CD1c-positive myeloid dendritic cell (primary cell): ENCODE measurements around the gene P4HB.

Source experiments
- DNase-seq: peaks from one replicate; pipeline ENCODE4 v3.0.0-alpha.2; 2016; ENCODE audit errors: extremely low spot score

P4HB gene

DNA sequence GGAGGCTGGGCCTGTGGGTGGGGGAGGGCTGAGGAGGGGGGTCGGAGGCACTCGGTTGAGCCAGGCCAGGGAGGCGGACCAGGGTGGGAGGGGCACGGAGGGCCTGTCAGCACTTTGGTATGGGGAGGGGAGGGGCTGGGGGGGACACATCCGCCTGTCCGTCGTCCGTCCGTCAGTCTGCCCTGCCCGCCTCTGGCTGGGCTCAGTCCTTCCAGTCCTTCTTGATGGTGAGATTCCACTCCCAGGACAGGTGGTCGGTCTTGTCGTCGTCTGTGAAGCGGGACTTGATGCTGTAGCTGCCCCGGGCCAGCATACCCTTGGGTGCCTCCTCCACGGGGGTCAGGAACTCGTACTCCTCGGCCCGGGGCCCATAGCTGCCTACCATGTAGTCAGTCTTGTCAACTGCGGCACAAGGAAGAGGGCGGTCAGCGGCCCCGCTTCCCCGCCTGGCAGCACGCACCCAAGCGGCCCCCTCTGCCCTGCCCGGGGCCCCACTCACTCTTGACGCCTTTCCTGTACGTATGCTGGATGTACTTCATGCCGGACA, 8.4 kb upstream of the P4HB start:
- no peak for DNase-seq

DNA sequence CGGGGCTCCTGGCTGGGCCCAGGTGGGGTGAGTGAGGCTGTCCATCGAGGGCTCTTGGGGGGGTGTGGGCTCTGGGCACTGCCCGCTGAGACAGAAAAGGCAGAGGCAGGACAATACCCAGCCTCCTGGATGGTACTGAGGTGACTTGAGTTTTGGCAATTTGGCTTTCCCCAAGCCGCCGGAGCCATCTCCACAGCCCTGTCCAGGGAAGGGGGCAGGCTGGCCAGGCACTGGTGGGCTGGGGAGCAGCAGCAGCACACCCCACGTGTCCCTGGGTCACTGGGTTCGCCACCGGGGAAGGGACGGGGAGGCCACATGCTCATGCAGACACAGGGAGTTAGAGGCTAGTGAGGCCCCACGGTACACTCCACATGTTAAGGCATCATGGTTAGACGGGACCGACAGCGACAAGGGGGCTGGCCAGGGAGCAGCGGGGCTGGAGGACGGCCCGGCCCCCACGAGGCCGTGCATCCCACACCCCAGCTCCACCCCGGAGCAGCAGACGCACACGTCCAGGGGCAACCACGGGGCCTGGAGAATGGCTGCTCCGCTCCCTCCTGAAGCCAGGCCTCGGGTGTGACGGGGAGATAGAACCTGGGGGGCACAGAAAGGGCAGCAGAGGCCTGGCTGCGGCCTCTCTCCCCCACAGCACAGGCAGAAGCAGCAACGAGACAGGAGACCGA, 7.8 kb upstream of the P4HB start:
- DNase-seq: no peak

DNA sequence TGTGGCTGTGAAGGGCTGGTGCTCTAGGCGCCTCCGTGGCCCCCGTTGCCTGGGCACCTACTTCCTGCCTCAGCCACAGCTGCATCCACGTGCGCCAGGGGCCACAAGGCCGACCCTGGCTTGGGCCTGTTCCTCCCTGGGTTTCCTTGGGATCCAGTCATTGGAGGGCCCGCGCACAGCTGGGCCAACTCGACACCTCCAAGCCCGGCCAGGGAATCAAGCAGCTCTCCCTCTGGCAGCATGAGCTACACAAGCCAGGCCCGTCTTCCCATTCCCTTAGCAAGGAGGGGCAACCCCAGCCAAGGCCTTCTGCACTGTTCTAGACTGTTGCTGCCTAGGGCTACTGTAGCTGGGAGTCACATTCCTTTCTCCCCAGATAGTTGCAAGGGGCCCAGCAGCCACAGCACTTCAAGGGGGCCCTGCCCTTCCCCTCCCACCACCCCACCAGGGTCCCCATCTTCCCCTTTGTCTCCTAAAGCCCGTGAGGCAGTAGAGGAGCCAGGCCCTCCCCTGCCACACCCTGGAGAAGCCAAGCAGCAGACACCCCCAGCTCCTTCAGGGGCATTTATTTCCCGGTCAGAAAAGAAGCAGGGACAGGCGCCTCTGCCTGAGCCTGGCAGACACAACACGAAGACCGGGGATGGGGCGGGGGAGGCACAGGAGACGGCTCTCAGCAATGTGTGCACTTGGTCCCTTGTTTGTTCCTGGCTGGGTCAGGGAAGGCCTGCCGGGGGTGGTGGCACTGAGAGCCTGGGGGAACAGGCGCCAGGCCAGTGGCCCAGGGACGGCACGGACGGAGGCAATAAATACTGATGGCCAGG, 7.0 kb upstream of the P4HB start:
- DNase-seq: no peak

DNA sequence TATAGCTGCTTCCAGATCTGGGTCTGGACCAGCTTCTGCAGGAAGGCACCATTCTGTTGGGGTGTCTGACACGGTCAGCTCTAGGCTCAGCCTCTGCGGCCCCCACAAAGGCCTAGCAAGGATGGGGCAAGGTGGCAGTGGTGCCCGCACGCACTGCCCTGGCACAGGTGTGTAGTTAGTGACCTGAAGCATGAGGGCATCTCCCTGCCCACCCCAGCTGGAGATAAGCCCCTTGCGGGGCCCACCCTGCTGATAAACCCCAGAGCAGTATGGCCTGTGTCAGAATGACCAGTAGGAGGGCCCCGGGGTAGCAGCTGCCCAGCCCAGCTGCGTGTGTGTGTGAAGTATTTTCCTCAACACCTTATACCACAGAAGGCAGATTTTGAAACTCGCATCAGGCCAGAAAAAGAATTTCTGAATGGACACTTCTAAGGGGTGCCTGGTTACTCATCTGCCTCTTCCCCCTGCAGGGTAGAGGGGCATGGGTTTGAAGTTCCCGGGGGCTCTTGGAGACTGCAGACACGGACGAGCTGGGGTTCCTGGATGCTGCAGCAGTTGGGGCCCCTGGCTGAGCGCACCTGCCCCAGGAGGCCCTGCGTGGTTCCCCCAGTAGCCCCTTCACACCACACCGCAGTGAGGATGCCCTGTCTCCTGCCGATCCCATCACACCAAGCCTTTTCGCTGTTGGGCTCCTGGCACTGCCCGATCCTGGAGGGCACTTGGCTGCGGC, 6.3 kb upstream of the P4HB start:
- no peak for DNase-seq

DNA sequence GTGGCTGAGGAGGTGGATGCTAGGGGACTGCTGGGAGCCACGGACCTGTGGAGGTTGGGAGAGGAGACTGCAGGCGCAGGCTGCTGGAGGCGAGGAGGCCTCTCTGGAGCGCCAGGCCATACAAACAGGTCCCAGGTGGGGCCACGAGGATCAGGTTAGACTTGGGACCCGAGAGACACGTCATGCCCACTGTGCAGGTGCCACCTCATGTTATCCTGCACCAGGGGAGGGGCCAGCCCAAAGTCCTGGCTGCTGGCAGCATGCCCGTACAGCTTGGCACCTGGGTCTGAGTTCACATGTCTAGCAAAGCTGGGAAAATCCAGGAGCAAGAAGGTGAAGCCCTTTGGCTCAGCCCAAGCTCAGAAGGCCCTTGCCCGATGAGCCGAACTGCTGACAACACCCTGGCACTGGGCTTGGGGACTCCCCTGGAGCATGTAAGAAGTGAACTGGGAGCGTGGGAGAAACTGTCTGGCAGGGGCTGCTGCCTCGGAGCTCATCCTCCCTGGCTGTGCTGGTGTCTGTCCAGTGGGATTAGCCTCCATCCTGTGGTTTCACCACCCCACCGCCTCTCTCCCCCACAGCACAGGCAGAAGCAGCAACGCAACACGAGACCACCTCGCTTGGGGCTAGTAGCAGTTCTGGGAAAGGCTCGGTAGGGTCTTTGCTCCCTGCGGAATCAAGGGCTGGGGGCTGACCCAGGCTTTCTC, 5.6 kb upstream of the P4HB start:
- no peak for DNase-seq

DNA sequence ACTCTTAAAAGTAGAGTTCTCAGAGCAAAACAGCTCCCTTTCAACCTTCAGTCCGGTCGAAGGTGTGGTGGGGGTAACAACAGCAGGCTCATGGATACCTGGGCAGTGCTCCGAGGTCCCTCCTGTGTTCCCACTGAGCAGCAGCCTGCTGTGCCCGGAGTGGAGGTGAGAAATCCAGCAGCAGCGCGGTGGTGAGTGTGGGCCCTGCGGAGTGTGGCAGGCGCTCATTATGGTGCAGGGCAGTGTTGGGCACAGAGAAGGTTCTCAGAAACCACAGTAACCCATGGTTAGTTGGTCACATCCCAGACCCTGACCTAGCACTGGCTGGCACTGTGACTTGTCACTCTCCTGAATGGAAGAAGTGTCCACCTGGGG, 5.0 kb upstream of the P4HB start:
- DNase-seq: no peak

DNA sequence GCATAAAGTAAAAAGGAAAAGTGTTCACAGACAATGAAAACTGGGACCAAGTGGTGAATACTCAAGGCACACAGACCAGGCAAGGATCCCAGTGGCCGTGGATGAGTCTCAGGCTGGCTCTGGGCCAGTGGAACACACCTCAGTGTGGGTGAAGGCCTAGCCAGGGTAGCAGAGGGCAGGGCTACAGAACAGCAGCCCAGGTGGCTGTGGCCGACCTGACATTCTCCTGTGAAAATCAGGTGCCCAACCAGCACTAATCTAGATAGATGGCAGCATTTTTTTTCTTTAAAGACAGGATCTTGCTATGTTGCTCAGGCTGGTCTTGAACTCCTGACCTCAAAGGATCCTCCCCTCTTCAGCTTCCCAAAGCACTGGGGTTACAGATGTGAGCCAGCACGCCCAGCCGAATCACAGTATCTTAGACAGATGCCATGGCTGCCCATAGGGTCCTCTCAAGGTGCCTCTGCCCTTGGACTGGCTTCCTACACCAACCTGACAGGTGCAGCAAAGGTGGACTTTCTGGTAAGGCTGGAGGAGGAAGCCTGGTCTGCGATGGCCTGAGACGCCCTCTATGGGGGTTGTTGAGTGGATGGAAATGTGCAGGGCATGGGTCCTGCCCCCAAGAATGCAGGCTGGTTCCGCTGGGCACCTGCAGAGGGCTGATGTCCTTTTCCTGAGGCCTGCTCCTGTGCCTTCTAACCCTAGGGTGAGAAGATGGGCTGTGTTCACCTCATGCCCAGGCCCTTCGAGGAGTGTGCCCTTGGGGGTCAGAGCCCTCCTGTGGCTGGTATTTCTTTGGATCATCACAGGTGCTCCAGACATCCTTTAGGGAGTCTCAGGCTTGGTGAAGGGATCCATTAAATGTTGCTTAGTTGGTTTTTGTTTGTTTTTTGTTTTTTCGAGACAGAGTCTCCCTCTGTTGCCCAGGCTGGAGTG, 3.8 kb upstream of the P4HB start:
- no peak for DNase-seq

DNA sequence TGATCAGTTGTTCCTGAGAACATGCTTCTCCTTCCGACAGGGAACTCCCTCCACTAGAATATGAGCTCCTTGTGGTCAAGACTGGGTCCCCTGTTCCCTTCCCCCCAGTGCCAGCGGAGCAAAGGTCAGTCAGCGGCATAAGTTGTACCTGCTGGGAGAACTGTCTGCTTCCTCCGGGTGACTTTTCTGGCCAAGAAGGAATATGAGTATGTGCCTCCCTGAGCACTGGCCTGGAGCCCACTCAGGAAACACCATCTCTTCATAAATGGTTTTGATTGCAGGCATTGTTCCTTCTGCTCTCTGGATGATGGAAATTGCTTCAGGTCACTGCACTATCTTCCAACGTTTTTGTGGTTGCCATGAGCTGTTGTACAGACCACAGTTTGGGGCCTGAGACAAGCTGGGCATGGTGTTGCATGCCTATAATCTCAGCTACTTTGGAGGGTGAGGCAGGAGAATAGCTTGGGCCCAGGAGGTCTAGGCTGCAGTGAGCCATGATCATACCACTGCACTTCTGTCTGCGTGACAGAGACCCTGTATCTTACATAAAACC, 2.9 kb upstream of the P4HB start:
- no peak for DNase-seq

DNA sequence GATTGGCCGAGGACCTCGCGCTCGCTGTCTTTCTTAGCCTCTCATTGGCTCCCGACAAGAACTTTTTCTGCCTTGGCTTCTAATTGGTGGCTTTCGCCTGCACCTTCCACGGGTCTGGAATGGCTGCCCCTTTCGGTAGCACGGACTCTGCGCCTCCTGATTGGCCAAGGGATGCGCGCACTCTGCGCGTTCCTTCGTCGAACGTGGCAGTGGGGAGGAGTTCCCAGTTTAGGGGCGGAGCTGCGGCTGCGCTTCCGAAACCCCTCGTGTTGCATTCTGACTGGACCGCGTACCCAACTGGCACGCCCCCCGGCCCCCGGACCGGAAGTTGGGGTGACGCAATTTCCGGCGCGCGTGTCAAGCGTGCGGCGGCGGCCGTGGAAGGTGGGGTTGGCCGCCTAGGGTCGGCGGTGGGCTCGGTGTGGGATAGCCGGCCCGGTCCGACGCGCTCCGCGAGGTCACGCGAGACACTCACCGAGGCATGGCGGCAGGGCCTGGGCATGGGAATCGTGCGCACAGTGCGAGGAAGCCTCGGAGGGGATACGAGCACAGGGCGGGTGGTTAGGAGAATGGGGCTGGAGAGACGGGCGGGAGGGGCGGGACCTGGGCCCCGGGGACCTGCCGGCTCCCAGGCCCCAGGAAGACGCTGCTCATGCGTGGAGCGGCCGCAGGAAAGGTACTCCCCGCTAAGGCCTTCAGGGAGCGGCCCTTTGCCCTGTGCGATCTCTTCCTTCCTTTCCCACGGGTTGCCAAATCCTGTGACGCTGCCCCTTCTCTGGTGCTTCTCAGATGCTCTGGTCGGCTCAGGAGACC, 627 bp upstream of the P4HB start:
- peak; percentile 100 for DNase-seq

DNA sequence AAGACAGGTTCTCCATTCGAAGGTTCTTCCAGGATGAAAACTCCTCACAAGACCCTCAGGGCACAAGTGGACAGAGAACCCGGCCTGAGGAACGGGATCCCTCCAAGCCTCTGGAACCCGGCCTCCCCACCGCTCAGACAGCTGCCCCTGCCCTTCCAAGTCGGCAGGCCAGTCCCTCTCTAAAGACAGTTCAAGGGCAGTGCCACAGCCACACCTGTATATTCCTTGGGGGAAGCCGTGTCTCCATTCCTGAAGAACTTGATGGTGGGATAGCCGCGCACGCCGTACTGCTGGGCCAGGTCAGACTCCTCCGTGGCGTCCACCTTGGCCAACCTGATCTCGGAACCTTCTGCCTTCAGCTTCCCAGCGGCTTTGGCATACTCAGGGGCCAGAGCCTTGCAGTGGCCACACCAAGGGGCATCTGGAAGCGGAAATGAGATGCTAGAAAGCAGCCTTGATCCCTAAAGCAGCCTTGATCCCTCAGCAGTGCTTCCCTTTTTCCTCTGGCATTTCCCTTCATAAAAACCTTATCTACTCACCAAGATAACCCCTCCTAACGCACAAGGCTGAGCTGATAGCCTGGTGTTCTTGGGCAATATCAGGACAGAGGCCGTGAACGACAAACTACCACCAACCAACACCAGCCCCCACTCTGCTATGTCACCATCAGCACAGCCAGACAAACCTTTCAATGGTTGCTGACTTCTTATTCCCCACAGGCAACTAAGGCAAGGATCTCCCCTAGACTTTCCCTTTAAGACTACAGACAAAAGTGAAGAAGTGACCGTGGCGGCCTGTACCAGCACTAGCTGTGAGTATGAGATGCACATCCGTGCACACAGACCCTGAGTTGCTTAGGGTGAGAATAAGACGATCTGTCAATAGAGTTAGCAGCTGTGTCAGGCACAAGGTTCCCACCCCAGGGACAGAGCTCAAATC, 1.1 kb downstream of the P4HB start:
- DNase-seq: peak; percentile 28

DNA sequence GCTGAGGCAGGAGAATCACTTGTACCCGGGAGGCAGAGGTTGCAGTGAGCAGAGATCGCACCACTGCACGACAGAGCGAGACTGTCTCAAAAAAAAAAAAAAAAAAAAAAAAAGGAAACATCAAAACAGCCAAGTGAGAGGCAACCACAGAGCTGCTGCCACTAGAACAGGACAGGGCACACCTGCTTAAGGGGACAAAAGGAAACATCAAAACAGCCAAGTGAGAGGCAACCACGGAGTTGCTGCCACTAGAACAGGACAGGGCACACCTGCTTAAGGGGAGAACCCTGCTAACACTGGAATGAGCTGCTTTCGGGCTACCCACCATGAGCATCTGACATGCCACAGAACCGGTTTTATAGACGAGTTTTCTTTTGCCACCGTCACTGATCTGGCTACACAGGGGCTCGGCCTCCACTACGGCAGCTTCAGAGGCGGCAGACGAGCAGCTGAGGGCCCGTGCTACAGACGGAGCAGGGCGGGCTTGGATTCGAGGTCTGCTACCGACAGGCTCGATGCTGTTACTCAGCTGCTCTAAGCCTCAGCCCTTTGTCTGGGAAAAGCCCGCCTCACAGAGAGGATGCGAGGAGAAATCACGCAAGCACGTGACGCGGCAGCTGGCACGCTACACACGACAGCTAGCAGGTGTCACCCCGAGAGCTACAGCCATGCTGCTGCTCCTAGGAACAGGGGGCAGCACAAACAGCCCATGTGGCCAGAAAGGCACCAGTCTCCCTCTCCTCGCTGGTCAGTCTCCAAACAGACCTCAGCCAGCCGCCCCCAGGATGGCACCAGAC, 2.0 kb downstream of the P4HB start:
- DNase-seq: no peak

DNA sequence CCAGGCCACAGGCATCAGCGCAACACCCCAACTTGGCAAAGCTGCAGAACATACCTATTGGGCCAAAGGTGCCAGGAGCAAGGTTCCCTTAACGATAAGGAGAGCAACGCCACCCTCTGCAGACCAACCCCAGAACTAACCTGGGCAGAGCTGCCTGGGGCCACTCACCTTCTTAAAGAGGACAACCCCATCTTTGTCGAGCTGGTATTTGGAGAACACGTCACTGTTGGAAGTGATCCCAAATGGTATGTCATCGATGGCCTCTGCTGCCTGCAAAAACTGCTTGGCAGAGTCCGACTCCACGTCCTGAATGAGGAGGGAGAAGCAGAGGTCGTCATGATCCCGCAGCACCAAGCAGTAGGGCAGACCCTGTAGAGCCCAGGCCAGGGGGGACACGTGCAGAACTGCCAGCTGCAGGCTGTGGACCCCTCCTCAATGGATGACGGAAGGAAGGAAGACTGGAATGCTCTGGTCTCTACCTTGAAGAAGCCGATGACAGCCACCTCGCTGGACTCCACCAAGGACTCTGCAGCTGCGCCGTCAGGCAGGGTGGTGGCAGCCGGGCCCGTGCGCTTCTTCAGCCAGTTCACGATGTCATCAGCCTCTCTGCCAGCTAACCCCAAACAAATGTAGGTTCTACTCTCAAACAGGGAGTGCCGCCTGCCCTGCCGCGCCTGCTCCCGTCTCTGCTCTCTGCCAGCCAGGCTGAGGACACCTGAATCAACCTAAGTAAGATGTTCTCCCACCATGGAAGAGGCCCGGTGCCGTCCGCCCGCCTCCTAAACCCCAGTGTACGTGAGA, 5.2 kb downstream of the P4HB start:
- DNase-seq: no peak

DNA sequence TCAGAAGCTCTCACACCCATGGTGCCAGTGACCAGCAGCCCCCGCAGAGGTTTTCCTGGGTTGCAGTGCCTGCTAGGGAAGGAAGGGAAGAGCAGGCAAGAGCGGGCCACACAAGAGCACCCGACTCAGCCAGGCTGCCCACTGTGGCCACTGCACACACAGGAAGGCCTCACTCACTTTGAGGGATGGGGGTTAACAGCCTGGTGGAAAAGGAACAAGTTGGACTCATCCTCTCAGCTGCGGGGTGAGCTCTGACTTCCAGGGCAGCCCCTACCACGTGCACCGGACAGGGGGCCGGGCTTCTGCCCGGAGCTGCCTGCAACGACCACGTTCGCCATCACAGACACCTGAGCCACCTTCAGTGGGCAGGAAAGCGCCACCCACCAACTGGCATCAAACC, 8.1 kb downstream of the P4HB start:
- no peak for DNase-seq

DNA sequence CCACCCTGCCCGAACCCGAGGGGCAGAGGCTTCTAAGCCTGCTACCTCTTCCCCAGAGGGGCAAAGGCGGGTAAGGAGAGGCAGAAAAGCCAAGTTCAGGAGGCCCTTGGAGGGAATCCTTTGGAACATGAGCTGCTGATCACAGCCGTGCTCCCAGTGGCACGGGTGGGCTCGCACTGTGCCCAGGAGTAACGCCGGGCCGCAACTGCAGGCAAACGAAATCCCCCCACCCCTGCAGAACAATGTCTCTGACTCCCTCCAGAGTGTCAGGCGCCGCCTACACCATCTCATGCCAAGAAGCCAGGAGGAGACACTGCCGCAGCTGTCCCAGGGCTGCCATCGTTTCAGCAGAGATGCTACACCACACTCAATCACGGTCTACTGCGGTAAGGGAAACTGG, 8.9 kb downstream of the P4HB start:
- DNase-seq: no peak

DNA sequence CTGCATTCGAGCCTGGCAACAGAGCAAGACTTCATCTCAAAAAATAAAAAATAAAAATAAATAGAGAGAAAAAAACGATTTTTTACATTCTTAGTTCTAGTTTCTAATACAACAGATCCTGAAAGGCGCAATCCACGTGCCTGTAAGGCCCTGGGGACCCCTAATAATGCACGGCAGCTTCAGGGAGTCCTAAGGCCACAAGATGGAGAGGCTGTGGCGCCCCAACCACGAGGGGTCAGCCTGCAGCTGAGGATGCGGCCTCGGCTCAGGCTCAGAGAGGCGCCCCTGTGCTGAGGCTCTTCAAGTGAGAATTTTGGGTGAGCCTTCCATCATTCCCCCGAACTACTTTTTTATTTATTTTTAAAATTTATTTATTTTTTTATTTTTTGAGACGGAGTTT, 10.9 kb downstream of the P4HB start:
- DNase-seq: no peak

DNA sequence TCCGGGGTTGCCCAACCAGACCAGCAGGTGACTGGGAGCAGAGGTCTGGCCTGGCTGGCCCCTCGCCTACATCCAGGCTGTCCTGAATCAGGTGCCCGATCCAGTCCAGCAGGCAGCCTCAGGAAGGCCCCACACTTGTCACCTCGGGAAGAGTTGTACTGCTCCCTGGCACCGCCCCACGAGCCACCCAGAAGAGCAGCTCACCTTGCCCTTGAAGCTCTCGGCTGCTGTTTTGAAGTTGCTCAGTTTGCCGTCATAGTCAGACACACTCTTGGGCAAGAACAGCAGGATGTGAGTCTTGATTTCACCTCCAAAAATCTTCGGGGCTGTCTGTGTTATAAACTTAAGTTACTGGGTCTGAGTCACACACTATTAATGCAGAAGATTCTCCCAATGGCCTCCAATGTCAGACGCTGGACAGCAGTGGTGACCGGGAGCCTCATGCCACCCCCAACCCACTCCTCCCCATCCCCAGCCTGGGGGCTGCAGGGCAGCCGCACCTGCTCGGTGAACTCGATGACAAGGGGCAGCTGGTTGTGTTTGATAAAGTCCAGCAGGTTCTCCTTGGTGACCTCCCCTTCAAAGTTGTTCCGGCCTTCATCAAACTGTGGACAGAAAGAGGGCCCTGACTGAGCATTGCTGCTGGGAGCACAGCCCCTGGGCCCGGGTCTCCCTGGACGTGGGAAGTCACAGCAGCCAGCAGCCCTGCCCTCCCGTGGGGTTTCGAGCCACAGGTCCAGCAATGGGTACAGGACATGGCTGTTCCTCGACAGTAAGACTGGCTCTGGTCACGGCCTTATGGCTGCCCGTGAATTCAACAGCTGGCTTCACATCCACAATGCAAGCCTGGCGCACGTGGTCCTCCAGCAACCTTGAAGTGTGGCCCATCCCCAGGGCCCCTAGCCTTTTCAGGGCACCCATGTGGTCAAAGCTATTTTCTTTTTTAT, 13.3 kb downstream of the P4HB start:
- DNase-seq: no peak
